SIG-M5 treated with dmso at 0.1 percent for 504 hours (cell line): Measurements from ENCODE around the gene CAMTA1.
"Not testable (repeated sequence)": the region's sequence is repeated elsewhere in the genome, so short reads cannot be mapped to it uniquely, and the experiment has no call there.

Experiments used
- DNase-seq: peaks from one replicate; lab custom pipeline; 2025; ENCODE audit not compliant: unreplicated experiment; lab: John Stamatoyannopoulos, UW

The CAMTA1 gene

GRCh38 chr1:7690076-7690475, 904.8 kb downstream of the CAMTA1 start:
- DNase-seq, result no peak

DNA sequence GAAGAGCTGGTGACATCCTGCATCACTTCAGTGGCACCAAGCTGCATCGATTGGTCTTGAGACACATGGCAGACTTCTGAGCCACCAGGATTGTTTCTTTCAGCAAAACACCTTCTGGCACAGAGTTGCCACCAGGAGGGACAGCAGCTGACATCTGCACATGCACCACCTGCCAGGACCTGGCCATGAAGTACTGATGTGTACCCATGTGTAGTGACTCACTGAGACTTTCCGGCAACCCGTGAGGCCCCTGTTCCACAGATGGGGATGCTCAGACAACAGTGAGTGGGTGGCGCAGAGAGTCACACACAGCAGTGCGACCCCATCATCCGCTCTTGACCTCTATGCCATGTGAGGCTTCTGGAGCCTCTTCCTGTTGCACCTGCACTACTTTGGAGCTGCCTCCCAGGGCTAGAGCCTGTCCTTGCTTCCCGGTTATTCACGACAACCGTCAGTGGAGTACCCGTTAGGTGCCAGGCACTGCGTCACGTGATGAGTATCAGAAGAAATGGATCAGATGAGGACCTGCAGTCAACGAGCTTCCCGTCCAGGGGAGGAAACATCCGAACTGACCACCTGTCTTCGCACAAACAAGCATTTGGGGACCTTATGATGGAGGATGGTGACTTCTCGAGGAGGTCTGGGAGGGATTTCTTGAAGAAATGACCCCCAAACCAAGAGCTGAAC, 905.4 kb downstream of the CAMTA1 start:
- DNase-seq, result no peak

DNA sequence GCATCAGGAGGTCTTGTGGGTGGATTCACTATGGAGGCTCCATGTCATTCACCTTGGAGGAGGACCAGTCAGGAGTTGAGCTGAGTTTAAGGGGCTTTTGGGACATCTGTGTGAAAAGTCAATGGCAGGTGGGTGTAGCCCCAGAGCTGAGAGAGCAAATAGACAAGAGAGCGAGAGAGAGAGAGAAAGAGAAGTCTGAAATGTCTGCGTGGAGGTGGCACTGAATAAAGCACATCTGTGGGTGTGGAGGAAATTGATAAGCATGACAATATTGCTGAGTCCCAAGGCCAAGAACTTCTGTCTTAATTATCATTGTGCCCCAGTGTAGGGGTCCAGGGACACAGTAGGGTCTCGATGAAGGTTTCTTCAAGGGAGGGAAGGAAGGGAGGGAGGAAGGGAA, 906.3 kb downstream of the CAMTA1 start:
- no peak for DNase-seq

DNA sequence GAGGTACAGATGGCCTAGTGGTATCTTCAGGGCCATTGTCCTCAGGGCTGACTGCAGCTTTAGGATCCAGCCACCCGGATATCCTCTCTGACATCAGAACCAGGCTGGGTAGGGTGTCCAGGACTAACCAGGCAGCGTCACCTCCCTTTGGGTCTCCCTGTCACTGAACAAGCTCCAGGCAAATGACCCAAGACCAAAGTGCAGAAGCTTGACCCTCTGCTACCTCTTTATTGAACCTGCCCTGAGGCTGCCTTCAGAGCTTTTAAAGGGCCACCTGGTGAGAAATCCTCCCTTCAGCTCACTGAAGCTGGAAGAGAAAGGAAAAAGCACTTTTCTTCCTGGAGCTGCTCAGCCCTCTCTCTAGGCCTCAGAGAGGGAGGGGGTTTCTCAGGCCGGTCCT, 906.8 kb downstream of the CAMTA1 start:
- DNase-seq, result no peak

DNA sequence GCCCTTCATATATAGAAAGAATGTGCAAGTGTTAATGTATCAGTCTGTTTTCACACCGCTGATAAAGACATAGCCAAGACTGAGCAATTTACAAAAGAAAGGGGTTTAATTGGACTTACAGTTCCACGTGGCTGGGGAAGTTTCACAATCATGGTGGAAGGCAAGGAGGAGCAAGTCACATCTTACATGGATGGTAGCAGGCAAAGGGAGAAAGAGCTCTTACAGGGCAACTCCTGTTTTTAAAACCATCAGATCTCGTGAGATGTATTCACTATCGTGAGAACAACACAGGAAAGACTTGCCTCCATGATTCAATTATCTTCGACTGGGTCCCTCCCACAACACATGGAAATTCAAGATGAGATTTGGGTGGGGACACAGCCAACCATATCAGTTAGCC, 907.8 kb downstream of the CAMTA1 start:
- DNase-seq, result not testable (repeated sequence)

DNA sequence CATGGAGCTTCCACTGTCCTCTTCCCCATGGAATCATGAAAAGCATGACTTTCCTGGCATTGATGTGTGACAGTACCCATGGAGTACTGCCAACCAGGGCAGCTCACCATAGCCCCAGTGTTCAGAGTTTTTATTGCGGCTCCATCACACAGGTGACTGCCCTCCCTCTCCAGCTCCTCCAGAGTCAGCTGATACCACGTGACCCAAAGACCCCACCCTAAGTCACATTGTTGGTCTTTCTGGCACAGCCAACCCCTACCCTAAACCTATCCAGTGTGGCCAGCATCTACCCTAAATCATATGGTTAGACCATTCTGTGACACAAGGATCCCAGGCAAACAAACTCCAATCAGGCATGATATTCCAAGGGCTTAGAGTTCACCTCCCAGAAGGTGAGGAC, 908.4 kb downstream of the CAMTA1 start:
- DNase-seq, result no peak

GRCh38 chr1:7694600-7695496, 909.6 kb downstream of the CAMTA1 start:
- no peak for DNase-seq

DNA sequence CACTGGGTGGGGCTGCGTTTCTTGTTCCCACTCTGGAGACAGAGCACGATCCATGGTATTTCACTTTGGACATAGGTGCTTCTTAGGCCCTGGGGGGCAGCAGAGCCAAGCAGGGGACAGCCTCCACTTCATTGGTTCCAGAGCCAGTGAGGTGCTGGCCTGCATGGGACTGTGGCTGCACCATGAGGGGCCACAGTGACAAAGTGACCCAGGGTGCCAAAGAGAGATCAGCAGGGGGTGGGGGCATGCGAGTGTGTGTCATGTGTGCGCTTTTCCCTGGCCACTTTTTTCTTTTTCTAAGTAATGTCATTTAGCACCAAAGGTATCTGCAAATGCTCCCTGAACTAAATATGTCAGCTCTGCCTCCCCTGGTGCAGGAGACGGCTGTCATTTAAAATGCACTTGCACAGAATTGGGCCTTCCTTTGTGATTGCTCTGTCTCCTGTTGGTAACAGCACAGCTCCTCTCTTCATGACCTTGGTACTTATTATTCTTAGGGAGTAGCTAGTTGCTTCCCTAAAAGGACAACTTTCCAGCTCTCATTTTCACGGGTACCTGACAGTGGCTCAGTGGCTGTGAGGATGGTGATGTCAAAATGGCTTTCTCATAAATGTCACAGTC, 910.4 kb downstream of the CAMTA1 start:
- DNase-seq, result no peak

DNA sequence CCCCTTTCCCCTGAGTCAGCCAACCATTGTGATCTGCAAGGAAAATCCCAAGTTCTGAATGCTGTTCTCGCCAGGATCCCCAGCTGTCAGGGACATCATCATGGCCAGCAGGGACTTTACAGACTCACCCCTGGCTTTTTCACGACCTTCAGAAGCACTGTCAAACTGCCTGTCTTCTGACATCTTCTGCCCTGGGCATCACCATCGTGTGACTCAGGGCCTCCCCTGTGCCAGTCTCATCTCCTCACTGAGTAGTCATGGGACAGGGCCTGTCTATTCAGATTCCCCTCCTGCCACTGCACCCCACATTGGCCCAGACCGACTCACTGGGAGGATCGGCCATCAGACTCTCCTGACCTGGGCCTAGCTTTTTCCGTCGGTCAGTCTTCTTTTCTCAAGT, 913.4 kb downstream of the CAMTA1 start:
- DNase-seq, result no peak

DNA sequence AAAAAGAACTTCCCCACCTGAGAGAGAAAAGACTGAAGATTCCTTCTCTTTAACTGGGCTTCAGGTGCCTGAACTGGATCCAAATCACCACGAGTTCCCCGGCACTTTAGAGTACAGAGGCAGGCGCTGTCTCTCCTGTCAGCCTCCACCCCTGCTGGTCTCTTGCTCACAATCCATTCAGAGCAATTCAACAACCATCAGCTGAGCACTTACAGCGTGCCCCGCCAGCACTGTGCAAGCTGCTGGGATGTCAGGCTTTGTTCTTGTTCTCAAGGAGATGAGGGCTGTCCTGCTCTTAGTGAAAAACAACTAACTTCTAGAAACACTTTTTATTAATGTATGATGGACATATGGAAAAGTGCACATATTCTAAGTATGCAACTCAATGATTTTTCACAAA, 917.1 kb downstream of the CAMTA1 start:
- no peak for DNase-seq

- no peak for DNase-seq
Observed at GRCh38 chr1:7703321-7704213, 918.3 kb downstream of the CAMTA1 start.

DNA sequence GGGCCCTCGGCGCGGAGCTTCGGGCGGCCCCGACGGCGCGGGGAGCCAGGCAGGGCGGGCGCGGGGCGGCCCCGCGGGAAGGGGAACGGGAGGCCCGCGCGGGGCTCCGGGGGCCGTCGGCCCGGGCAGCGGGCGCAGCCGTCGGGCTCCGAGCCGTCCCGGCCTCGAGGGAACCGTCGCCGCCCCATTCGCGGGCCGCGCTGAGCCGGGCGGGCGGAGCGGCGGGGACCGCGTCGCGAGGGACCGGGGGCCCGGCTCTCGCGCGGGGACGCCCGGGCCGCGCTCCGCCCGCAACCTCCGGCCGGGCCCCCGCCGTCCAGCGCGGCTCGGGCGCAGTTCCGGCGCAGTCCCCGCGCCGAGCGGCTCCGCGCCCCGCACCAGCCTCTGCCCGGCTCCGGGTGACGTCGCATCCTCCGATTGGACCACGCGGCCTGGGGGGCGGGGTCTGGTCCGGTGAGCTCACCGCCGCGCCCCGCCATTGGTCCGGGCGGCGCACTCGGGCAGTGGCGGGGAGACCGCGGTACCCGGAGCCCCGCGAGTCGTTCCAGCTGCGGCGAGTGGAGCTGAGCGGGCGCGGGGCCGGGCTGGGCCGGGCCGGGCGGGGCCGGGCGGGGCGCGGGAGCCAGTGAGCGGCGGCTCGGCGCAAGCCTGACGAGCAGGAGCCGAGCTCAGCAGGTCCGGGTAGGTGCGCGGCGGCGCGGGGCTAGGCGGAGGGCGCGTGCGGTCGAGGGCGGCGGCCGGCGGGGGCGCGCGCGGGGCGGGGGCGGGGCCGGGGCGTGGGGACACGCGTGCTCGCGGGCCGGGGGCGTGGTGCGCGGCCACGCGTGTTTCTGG, 919.2 kb downstream of the CAMTA1 start:
- DNase-seq, result peak; percentile 80

DNA sequence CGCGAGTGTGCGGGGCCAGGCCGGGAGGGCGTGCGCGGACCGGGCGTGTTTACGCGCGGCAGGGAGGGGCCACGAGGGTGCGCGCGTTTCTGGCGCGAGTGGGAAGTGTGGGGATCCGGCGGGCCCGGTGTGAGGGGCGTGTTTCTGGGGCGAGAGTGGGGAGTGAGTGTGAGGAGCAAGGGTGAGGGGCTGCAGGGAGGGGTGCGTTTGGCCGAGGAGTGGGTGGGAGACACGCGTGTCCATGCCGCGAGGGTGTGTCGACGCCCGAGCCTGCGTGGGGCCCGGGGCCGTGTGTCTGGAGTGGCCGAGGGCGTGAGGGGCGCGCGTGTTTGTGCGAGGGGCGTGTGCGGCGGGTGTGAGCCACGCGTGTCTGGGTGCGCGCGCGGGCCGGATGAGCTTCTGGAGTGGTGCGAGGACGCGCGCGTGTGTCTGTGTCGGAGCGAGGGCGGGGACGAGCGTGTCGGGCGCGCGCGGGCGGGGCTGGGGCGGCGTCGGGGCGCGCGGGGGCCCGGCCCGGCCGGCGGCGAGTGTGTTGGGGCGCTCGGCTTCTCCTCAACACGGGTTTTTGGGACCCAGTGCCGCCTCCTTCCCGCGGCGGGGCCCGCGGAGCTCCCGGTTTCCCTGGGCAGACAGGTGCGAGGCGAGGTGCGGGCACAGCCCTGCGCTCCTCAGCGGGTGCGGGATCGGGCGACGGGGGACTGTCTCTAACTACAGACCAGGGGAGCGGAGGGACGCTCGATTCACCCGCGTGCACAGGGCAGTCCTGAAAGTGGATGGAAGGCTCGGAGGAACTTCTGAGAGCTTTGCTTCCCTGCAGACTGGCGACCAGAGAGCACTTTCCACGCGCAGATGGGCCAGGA, 920.0 kb downstream of the CAMTA1 start:
- DNase-seq, result no peak

DNA sequence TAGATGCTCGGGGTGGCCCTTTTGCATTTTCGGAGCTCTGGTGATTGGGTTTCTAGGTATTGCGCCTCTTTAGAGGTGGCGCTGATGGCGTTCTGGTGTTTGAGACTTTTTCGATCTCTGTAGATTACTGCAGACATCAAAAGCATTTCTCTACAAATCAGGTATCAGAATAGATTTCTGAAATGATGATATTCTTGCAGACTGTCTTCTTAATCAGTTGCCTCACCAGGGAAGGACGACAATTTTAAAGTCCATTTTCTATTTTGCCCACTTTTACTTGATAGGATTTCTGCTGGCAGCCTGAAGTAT, 920.6 kb downstream of the CAMTA1 start:
- no peak for DNase-seq

DNA sequence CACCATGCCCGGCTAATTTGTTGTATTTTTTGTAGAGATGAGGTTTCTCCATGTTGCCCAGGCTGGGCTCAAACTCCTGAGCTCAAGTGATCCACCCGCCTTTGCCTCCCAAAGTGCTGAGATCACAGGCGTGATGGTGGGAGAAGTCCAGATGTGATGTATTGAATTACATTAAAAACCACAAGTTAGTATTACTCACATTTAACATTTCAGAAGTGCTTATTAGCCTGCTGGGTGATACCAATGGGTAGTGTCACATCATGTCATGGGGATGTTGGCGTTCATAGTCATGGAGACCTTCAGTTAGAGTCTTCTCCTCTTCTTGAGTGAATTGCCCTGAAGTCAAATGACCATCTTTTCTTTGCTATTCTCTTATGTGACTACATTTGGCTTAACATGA, 922.3 kb downstream of the CAMTA1 start:
- no peak for DNase-seq

DNA sequence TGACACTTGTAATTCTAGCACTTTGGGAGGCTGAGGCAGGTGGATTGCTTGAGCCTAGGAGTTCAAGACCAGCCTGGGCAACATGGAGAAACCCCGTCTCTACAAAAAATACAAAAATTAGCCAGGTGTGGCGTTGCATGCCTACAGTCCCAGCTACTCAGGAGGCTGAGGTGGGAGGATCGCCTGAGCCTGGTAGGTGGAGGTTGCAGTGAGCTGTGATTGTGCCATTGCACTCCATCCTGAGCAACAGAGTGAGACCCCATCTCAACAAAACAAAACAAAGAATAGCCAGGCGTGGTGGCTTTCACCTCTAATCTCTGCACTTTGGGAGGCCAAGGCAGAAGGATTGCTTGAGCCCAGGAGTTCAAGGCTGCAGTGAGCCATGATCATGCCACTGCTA, 922.8 kb downstream of the CAMTA1 start:
- DNase-seq, result not testable (repeated sequence)

GRCh38 chr1:7710859-7711258, 925.6 kb downstream of the CAMTA1 start:
- no peak for DNase-seq

- no peak for DNase-seq
Observed at GRCh38 chr1:7712731-7713323, 927.6 kb downstream of the CAMTA1 start.

DNA sequence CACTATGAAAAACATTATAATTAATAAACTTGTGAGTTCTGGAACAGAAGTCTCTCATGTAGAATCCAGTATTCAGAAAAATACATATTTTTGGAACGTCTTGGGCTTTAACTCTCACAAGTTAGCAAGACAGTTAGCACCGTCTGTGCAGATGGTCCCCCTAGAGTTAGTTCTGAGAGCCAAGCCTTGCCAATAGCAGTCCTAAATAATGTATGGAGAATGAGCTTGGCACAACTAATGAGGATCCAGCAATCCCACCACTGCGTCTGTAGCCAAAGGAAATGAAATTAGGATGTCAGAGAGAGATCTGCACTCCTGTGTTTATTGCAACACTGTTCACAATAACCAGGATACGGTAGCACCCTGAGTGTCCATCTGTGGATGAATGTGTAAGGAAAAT, 931.3 kb downstream of the CAMTA1 start:
- DNase-seq, result no peak
